ENCODE results near the gene IFT43. TPM values are rescaled to one million over a fixed set of nuclear protein-coding genes. Genes with fewer than 3 reads are reported as not detected.

Gene IFT43
- polyA plus RNA-seq, 1 of the 3 experiments (the other 2 are of a cell fraction) = 78.8 TPM

DNA sequence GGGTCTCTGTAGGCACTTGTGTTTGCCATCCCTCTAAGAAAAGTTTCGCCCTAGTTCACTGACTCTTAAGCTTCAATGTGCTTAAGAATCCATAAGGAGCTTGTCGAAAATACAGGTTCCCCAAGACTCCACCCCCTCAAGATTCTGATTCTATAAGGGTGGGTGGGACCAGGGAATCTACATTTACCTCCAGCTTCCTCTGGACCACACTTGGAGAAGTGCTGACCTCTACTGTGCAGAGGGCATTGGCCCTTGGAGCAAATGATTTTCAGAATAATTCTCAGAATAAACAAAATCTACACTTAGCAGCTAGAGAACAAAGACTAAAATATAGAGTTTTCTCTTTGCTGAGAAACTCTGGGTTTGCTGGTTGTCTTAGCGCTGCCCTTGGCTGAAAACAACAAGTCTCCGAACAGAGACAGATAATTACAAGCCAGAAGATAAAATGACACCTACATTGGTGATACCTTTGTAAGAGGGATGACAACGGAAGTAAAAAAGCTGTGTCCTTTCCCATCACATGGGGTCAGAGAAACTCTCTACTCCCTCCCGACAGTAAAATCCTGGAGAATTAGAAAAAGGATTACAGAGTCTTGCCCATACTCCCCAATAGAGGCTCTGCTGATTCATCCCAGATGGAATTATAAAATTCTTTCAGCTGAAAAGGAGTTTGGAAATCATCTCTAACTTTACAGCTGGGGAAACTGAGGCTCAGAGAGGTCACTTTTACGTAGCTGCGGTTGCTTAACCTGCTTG is 8.6 kb upstream of the IFT43 start:
- Histone ChIP-seq H3K4me3 (ENCODE audit: low read depth in 2 of 2, low read length in 1 of 2) (no peak overlapping the region), H3K4me1 (ENCODE audit: control insufficient read depth in 1 of 2, insufficient read depth in 2 of 2, low read depth in 1 of 2, low read length in 1 of 2) (peaks cover 14 to 51% of the 10 kb centered on the region in 2 experiments; a peak in 3 of 4 replicates), H3K9me2 (no peaks in the 10 kb centered on the region), H3K4me2 (no peak overlapping the region), H3K79me2 (ENCODE audit: insufficient read depth) (no peaks in the 10 kb centered on the region), H4K20me1 (ENCODE audit: insufficient read depth) (no peaks in the 10 kb centered on the region), H3K27ac (ENCODE audit: low read depth in 2 of 2, low read length in 1 of 2) (no peak overlapping the region), H3F3A (replicated peaks; ENCODE audit: insufficient read depth) (peaks cover 5% of the 10 kb centered on the region), H3K36me3 (replicated peaks in 1 of 2; ENCODE audit: control insufficient read depth in 1 of 2, insufficient read depth in 2 of 2, low read length in 1 of 2) (no peaks in the 10 kb centered on the region), H3K9me3 (no peaks in the 10 kb centered on the region), H3K27me3 (ENCODE audit: insufficient read depth) (no peaks in the 10 kb centered on the region), H2AFZ (ENCODE audit: low read depth) (no peak overlapping the region), H3K9ac (no peak overlapping the region)
- 80% methylated on average over 8 of the region's 8 CpGs for WGBS (ENCODE audit: low lambda C conversion rate)
- TF ChIP-seq, protein P1, sequence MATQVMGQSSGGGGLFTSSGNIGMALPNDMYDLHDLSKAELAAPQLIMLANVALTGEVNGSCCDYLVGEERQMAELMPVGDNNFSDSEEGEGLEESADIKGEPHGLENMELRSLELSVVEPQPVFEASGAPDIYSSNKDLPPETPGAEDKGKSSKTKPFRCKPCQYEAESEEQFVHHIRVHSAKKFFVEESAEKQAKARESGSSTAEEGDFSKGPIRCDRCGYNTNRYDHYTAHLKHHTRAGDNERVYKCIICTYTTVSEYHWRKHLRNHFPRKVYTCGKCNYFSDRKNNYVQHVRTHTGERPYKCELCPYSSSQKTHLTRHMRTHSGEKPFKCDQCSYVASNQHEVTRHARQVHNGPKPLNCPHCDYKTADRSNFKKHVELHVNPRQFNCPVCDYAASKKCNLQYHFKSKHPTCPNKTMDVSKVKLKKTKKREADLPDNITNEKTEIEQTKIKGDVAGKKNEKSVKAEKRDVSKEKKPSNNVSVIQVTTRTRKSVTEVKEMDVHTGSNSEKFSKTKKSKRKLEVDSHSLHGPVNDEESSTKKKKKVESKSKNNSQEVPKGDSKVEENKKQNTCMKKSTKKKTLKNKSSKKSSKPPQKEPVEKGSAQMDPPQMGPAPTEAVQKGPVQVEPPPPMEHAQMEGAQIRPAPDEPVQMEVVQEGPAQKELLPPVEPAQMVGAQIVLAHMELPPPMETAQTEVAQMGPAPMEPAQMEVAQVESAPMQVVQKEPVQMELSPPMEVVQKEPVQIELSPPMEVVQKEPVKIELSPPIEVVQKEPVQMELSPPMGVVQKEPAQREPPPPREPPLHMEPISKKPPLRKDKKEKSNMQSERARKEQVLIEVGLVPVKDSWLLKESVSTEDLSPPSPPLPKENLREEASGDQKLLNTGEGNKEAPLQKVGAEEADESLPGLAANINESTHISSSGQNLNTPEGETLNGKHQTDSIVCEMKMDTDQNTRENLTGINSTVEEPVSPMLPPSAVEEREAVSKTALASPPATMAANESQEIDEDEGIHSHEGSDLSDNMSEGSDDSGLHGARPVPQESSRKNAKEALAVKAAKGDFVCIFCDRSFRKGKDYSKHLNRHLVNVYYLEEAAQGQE (IDR thresholded peaks at IDR 0.05; ENCODE audit: low read depth, low read length) = no peak
- no peak for TF ChIP-seq MEF2A (IDR thresholded peaks at IDR 0.05; ENCODE audit: borderline replicate concordance, low read depth)
- TF ChIP-seq, protein P2, sequence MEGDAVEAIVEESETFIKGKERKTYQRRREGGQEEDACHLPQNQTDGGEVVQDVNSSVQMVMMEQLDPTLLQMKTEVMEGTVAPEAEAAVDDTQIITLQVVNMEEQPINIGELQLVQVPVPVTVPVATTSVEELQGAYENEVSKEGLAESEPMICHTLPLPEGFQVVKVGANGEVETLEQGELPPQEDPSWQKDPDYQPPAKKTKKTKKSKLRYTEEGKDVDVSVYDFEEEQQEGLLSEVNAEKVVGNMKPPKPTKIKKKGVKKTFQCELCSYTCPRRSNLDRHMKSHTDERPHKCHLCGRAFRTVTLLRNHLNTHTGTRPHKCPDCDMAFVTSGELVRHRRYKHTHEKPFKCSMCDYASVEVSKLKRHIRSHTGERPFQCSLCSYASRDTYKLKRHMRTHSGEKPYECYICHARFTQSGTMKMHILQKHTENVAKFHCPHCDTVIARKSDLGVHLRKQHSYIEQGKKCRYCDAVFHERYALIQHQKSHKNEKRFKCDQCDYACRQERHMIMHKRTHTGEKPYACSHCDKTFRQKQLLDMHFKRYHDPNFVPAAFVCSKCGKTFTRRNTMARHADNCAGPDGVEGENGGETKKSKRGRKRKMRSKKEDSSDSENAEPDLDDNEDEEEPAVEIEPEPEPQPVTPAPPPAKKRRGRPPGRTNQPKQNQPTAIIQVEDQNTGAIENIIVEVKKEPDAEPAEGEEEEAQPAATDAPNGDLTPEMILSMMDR (IDR thresholded peaks at IDR 0.05) = 0 out of 2 replicates have a peak, but pooled peaks have one; percentile 13
- ChIA-PET POLR2A (no interaction called here), CTCF (interaction anchor here (0.5 to 19.6 kb wide), 11 partner anchors 13 to 1393 kb away, joined by 3 to 550 read pairs (median 4); no protein-coding TSS in a partner anchor)
- DNase-seq = no peak

DNA sequence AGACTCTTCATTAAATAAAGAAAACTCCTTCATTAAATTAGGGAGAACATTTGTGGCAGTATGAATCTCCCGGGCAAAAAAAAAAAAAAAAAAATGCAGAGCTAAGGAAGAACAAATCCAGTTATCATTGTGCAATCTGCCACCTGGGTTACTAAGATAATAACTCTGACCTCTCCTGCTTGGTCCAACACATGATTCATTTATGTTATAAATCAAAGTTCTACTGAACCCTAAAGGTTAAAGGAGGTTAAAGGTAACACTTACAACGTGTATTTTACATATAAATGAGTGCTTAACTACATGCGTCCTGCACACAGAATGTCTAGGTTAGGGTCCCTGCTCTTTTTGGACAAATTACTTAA is 8.0 kb upstream of the IFT43 start:
- no peaks in the 10 kb centered on the region for H3K27me3 ChIP-seq (ENCODE audit: insufficient read depth)
- no peak for DNase-seq
- H3K4me2 ChIP-seq = no peak overlapping the region
- ChIA-PET CTCF (interaction anchor here (0.5 to 19.6 kb wide), 10 partner anchors 12 to 1392 kb away, joined by 3 to 550 read pairs (median 4); no protein-coding TSS in a partner anchor), POLR2A (no interaction called here)
- H3K9ac ChIP-seq = no peak overlapping the region
- no peaks in the 10 kb centered on the region for H3K9me3 ChIP-seq
- H3K9me2 ChIP-seq = no peaks in the 10 kb centered on the region
- no peaks in the 10 kb centered on the region for H3K79me2 ChIP-seq (ENCODE audit: insufficient read depth)
- TF ChIP-seq TAF1 (IDR thresholded peaks at IDR 0.05; ENCODE audit: borderline replicate concordance, low read depth, low read length) = no peak
- TF ChIP-seq CHD2 (IDR thresholded peaks at IDR 0.05; ENCODE audit: low read length, partially characterized antibody) = no peak
- no peak for TF ChIP-seq SMC3 (IDR thresholded peaks at IDR 0.05; ENCODE audit: low read depth, low read length)
- TF ChIP-seq TEAD4 (IDR thresholded peaks at IDR 0.05; ENCODE audit: borderline replicate concordance, insufficient read depth) = no peak
- TF ChIP-seq, protein P1 (IDR thresholded peaks at IDR 0.05; ENCODE audit: low read depth, low read length) = no peak
- TF ChIP-seq, protein P3, sequence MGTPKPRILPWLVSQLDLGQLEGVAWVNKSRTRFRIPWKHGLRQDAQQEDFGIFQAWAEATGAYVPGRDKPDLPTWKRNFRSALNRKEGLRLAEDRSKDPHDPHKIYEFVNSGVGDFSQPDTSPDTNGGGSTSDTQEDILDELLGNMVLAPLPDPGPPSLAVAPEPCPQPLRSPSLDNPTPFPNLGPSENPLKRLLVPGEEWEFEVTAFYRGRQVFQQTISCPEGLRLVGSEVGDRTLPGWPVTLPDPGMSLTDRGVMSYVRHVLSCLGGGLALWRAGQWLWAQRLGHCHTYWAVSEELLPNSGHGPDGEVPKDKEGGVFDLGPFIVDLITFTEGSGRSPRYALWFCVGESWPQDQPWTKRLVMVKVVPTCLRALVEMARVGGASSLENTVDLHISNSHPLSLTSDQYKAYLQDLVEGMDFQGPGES (IDR thresholded peaks at IDR 0.05; ENCODE audit: low read depth, low read length) = no peak
- TF ChIP-seq RXRA (IDR thresholded peaks at IDR 0.05; ENCODE audit: borderline replicate concordance, low read depth) = no peak
- TF ChIP-seq NFIC (IDR thresholded peaks at IDR 0.05; ENCODE audit: borderline replicate concordance) = no peak
- TF ChIP-seq, protein P4, sequence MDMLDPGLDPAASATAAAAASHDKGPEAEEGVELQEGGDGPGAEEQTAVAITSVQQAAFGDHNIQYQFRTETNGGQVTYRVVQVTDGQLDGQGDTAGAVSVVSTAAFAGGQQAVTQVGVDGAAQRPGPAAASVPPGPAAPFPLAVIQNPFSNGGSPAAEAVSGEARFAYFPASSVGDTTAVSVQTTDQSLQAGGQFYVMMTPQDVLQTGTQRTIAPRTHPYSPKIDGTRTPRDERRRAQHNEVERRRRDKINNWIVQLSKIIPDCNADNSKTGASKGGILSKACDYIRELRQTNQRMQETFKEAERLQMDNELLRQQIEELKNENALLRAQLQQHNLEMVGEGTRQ (IDR thresholded peaks at IDR 0.05; ENCODE audit: borderline replicate concordance, low read depth, low read length) = no peak
- TF ChIP-seq YY1 (IDR thresholded peaks at IDR 0.05; ENCODE audit: low read depth) = no peak
- TF ChIP-seq GABPA (IDR thresholded peaks at IDR 0.05; ENCODE audit: low read depth) = no peak
- peaks cover 14 to 45% of the 10 kb centered on the region in 2 experiments; a peak in 3 of 4 replicates for H3K4me1 ChIP-seq (ENCODE audit: control insufficient read depth in 1 of 2, insufficient read depth in 2 of 2, low read depth in 1 of 2, low read length in 1 of 2)
- 79% methylated on average over 3 of the region's 3 CpGs for WGBS (ENCODE audit: low lambda C conversion rate)
- peaks cover 8% of the 10 kb centered on the region for H3F3A ChIP-seq (replicated peaks; ENCODE audit: insufficient read depth)
- H2AFZ ChIP-seq (ENCODE audit: low read depth) = no peak overlapping the region
- H3K27ac ChIP-seq (ENCODE audit: low read depth in 2 of 2, low read length in 1 of 2) = no peak overlapping the region
- H4K20me1 ChIP-seq (ENCODE audit: insufficient read depth) = no peaks in the 10 kb centered on the region
- H3K4me3 ChIP-seq (ENCODE audit: low read depth in 2 of 2, low read length in 1 of 2) = no peak overlapping the region
- H3K36me3 ChIP-seq (replicated peaks in 1 of 2; ENCODE audit: control insufficient read depth in 1 of 2, insufficient read depth in 2 of 2, low read length in 1 of 2) = no peaks in the 10 kb centered on the region

Data from SK-N-SH (cell line).